IMR-90 (cell line): ENCODE measurements around the gene POLR2J. TPM values are rescaled to one million over a fixed set of nuclear protein-coding genes. Genes with fewer than 3 reads are reported as not detected.

Experiments used
- ATAC-seq: fragments of 200-7000 bp; cut with Tn5 transposase; 2 replicates; pipeline ENCODE4 v1.9.1; 2020; ENCODE audit warnings: low read depth, mild to moderate bottlenecking, moderate library complexity
- BruUV-seq: library from RNA; stranded (reverse); fragments of 400-500 nt; replicated peaks from 2 replicates; lab custom pipeline; 2021; lab: Mats Ljungman, UMichigan
- CTCF ChIA-PET: fragments of 300-600 bp; formaldehyde crosslinking; extraction: SDS; loops from one replicate; lab custom pipeline; 2021; ENCODE audit warnings: antibody characterized with exemption; lab: Yijun Ruan, JAX
- POLR2A ChIA-PET: fragments of 300-600 bp; sonication (Branson Sonifier 250); formaldehyde crosslinking; loops from one replicate; lab custom pipeline; 2022; ENCODE audit warnings: antibody characterized with exemption; ENCODE audit not compliant: unreplicated experiment; lab: Charles Lee
- DNase-seq: peaks from one replicate; pipeline ENCODE4 v3.0.0; 2013
- H2AFZ ChIP-seq: replicated peaks from 2 replicates; pipeline ENCODE3; 2013; ENCODE audit warnings: low read length, mild to moderate bottlenecking; ENCODE audit not compliant: poor library complexity
- H2AK5ac ChIP-seq: 2 replicates; pipeline ENCODE4 v1.6.1; 2013; ENCODE audit warnings: low read depth, low read length, inconsistent platforms
- H2AK9ac ChIP-seq: replicated peaks from 2 replicates; pipeline ENCODE3; 2013; ENCODE audit warnings: mild to moderate bottlenecking, low read depth, low read length, moderate library complexity; ENCODE audit not compliant: poor library complexity
- H2BK120ac ChIP-seq: 2 replicates; pipeline ENCODE4 v1.6.1; 2013; ENCODE audit warnings: low read depth, low read length, inconsistent platforms
- H2BK15ac ChIP-seq: 3 replicates; pipeline ENCODE4 v1.6.1; 2013; ENCODE audit warnings: low read depth, low read length, inconsistent platforms
- H2BK20ac ChIP-seq: 2 replicates; pipeline ENCODE4 v1.6.1; 2013; ENCODE audit warnings: low read depth, mild to moderate bottlenecking, inconsistent platforms, low read length, moderate library complexity
- H2BK5ac ChIP-seq: 2 replicates; pipeline ENCODE4 v1.6.1; 2013; ENCODE audit warnings: mild to moderate bottlenecking, low read depth, low read length, inconsistent platforms; ENCODE audit not compliant: poor library complexity, severe bottlenecking
- H3K14ac ChIP-seq: replicated peaks from 2 replicates; pipeline ENCODE4 v1.6.1; 2013; ENCODE audit warnings: low read depth, low read length, inconsistent platforms
- H3K18ac ChIP-seq: 2 replicates; pipeline ENCODE4 v1.6.1; 2013; ENCODE audit warnings: low read depth, low read length, control low read depth
- H3K23ac ChIP-seq: 2 replicates; pipeline ENCODE4 v1.6.1; 2013; ENCODE audit warnings: low read depth, low read length, inconsistent platforms
- H3K27ac ChIP-seq: 2 replicates; pipeline ENCODE4 v1.5.1; 2013; ENCODE audit warnings: mild to moderate bottlenecking, control low read depth, low read length; ENCODE audit not compliant: insufficient read depth
- H3K27me3 ChIP-seq: 2 replicates; pipeline ENCODE4 v1.6.1; 2013; ENCODE audit warnings: low read length; ENCODE audit not compliant: control insufficient read depth, insufficient read depth
- H3K36me3 ChIP-seq: 2 replicates; pipeline ENCODE4 v1.6.1; 2013; ENCODE audit warnings: low read length, mixed read lengths; ENCODE audit not compliant: control insufficient read depth, insufficient read depth
- H3K4ac ChIP-seq: 2 replicates; pipeline ENCODE4 v1.6.1; 2013; ENCODE audit warnings: low read depth, low read length, inconsistent platforms
- H3K4me1 ChIP-seq: 2 replicates; pipeline ENCODE4 v1.6.1; 2013; ENCODE audit warnings: low read length, mixed read lengths; ENCODE audit not compliant: control insufficient read depth, insufficient read depth
- H3K4me2 ChIP-seq: 2 replicates; pipeline ENCODE4 v1.6.1; 2013; ENCODE audit warnings: low read depth, mild to moderate bottlenecking, control low read depth, low read length, moderate library complexity
- H3K4me3 ChIP-seq: 2 replicates; pipeline ENCODE4 v1.5.1; 2013; ENCODE audit warnings: low read depth, mild to moderate bottlenecking, control low read depth, low read length, moderate library complexity; ENCODE audit not compliant: insufficient read depth
- H3K56ac ChIP-seq: 2 replicates; pipeline ENCODE4 v1.6.1; 2013; ENCODE audit warnings: low read length, inconsistent platforms; ENCODE audit not compliant: insufficient read depth; ENCODE audit errors: extremely low read depth
- H3K79me1 ChIP-seq, 2 experiments: 2 replicates each; pipeline ENCODE4 v1.6.1; 2013; ENCODE audit warnings: low read length in 2 of 2, inconsistent platforms in 1 of 2, low read depth in 1 of 2
- H3K9ac ChIP-seq: 2 replicates; pipeline ENCODE4 v1.6.1; 2013; ENCODE audit warnings: low read depth, low read length, control low read depth
- H3K9me1 ChIP-seq: 2 replicates; pipeline ENCODE4 v1.6.1; 2013; ENCODE audit warnings: low read length, inconsistent platforms; ENCODE audit not compliant: insufficient read depth
- H3K9me3 ChIP-seq: 2 replicates; pipeline ENCODE4 v1.6.1; 2013; ENCODE audit warnings: low read length; ENCODE audit not compliant: control insufficient read depth, insufficient read depth
- H4K20me1 ChIP-seq: 2 replicates; pipeline ENCODE4 v1.6.1; 2013; ENCODE audit warnings: low read length, inconsistent platforms; ENCODE audit not compliant: insufficient read depth
- H4K5ac ChIP-seq: 2 replicates; pipeline ENCODE4 v1.6.1; 2013; ENCODE audit warnings: mild to moderate bottlenecking, low read depth, low read length, control low read depth
- H4K8ac ChIP-seq, 2 experiments: 2 replicates each; pipeline ENCODE4 v1.6.1; 2013; ENCODE audit warnings: low read depth in 2 of 2, low read length in 2 of 2, control low read depth in 1 of 2, inconsistent platforms in 1 of 2
- H4K91ac ChIP-seq: 2 replicates; pipeline ENCODE4 v1.6.1; 2013; ENCODE audit warnings: low read depth, low read length, inconsistent platforms; ENCODE audit not compliant: insufficient read depth
- FOS ChIP-seq: fragments of 150-350 bp; IDR thresholded peaks from 2 replicates; pipeline ENCODE4 v1.6.1; 2016; ENCODE audit warnings: low read depth, low read length
- RFX5 ChIP-seq: IDR thresholded peaks from 2 replicates; pipeline ENCODE4 v1.8.0; 2012; ENCODE audit warnings: low read depth, mild to moderate bottlenecking, low read length, moderate library complexity
- WGBS, 2 experiments: methylation state at CpG; one replicate each; pipeline versions ENCODE4 v1.1.5 to v1.1.7; 2013; ENCODE audit warnings: missing lambda C conversion rate in 2 of 2; ENCODE audit not compliant: insufficient read length in 1 of 2; ENCODE audit errors: extremely low coverage in 2 of 2; 5-methylcytosine and 5-hydroxymethylcytosine counted together
- dilution Hi-C: fragments of 300-500 bp; cut with HindIII; formaldehyde crosslinking; loops from one replicate; pipeline ENCODE4 v1.14.3; 2018; ENCODE audit warnings: low sequenced_read_pairs; ENCODE audit not compliant: unreplicated experiment
- in situ Hi-C: fragments of 300-500 bp; cut with MboI; formaldehyde crosslinking; loops from 3 replicates; pipeline ENCODE4 v1.14.3; 2019; ENCODE audit warnings: low sequenced_read_pairs, inconsistent platforms, mixed read lengths
- intact Hi-C: fragments of 100-400 bp; cut with micrococcal nuclease; formaldehyde crosslinking; loops from 2 replicates; pipeline ENCODE4 v1.10.0; 2022
- polyA plus RNA-seq, 3 experiments: library from polyadenylated mRNA; depleted of rRNA; stranded (reverse); fragments of >200 nt; gene quantifications; 2 replicates each; pipeline ENCODE4 v1.2.3, GENCODE V29; 2012; ENCODE audit warnings: low replicate concordance in 1 of 3
- total RNA-seq: library from RNA; depleted of rRNA; stranded (reverse); fragments of >200 nt; gene quantifications from 2 replicates; pipeline ENCODE4 v1.2.3, GENCODE V29; 2012

The POLR2J gene
- total and polyA plus RNA-seq, 2 of the 4 experiments (the other 2 are of a cell fraction), result 20.8 to 92.6 TPM

- H3K9me3 ChIP-seq, result no peaks in the 10 kb centered on the region
- no peak overlapping the region for H3K23ac ChIP-seq
- no TSS peak for BruUV-seq
- H2BK15ac ChIP-seq, result no peak overlapping the region
- peak overlapping the region; percentile 23 for H2AK9ac ChIP-seq
- H3K4me3 ChIP-seq, result no peak overlapping the region
- ChIA-PET POLR2A (no interaction called here), CTCF (interaction anchor here (0.5 kb wide), 1 partner anchor 1594 kb away, joined by 3 read pairs; the partner anchor contains the start of gene SRRT)
- peaks cover 10 to 32% of the 10 kb centered on the region in 2 experiments for H3K79me1 ChIP-seq
- ATAC-seq, result no peak
- no peak overlapping the region for H2BK5ac ChIP-seq
- H2AFZ ChIP-seq, result no peak overlapping the region
- dilution Hi-C loops (no loop called here), intact Hi-C loops (no loop called here), in situ Hi-C loops (no loop called here)
- peaks cover 39% of the 10 kb centered on the region for H3K36me3 ChIP-seq
- no peak overlapping the region for H4K5ac ChIP-seq
- no peak overlapping the region for H4K91ac ChIP-seq
- no peak overlapping the region for H3K18ac ChIP-seq
- H2BK20ac ChIP-seq, result no peak overlapping the region
- no peak overlapping the region for H2AK5ac ChIP-seq
- H3K14ac ChIP-seq, result no peak overlapping the region
- 93% methylated on average over 13 of the region's 24 CpGs; no CpG with 5 or more reads in 1 of the 2 experiments for WGBS, 2 experiments
- H3K9ac ChIP-seq, result no peak overlapping the region
- H2BK120ac ChIP-seq, result no peak overlapping the region
- peaks cover 11% of the 10 kb centered on the region for H4K20me1 ChIP-seq
- H3K56ac ChIP-seq, result no peak overlapping the region
- no peak for TF ChIP-seq FOS
- no peak for TF ChIP-seq RFX5
- no peak overlapping the region for H3K4ac ChIP-seq
- peaks cover 2% of the 10 kb centered on the region; the same call in 1 of the 2 replicates for H3K4me1 ChIP-seq
- no peak overlapping the region for H3K4me2 ChIP-seq
- H3K27ac ChIP-seq, result no peak overlapping the region
- peaks cover 9% of the 10 kb centered on the region for H3K9me1 ChIP-seq
- no peaks in the 10 kb centered on the region for H3K27me3 ChIP-seq
- no peak for DNase-seq
- no peak overlapping the region for H4K8ac ChIP-seq
Measured at GRCh38 chr7:102469351-102469971, 9.3 kb downstream of the POLR2J start.
